Thyroid gland (tissue), 4 donors: ENCODE data around the gene SMIM35. TPM values are rescaled to one million over a fixed set of nuclear protein-coding genes. Genes with fewer than 3 reads are reported as not detected.

Experiments used
- DNase-seq, 2 donors: peaks; one replicate each; pipeline ENCODE4 v3.0.0-alpha.2; 2019
- H3K27ac ChIP-seq, 3 donors: fragments of 200-600 bp; sonication (generic); 1 replicate in 2 of 3; 2 replicates in 1 of 3; pipeline ENCODE4 v1.5.1; 2016 to 2019; ENCODE audit warnings: mild to moderate bottlenecking in 1 of 3, moderate library complexity in 1 of 3
- H3K27me3 ChIP-seq: fragments of 200-600 bp; sonication (generic); one replicate; pipeline ENCODE4 v1.5.1; 2019
- H3K36me3 ChIP-seq, 2 donors: fragments of 200-600 bp; sonication (generic); one replicate each; pipeline ENCODE4 v1.5.1; 2016 to 2019
- H3K4me1 ChIP-seq, 2 donors: fragments of 200-600 bp; sonication (generic); one replicate each; pipeline ENCODE4 v1.5.1; 2017 to 2019
- H3K4me3 ChIP-seq, 3 donors: fragments of 200-600 bp; sonication (generic); replicated peaks in 1 of 3; 1 replicate in 2 of 3; 2 replicates in 1 of 3; pipeline ENCODE4 v1.5.1; 2016; ENCODE audit warnings: mild to moderate bottlenecking in 1 of 3
- H3K9me3 ChIP-seq: fragments of 200-600 bp; sonication (generic); one replicate; pipeline ENCODE4 v1.5.1; 2017
- POLR2A ChIP-seq, 2 donors: fragments of 450-650 bp; IDR thresholded peaks; one replicate each; pipeline ENCODE4 v1.6.1; 2017; ENCODE audit warnings: antibody characterized with exemption in 2 of 2, mild to moderate bottlenecking in 2 of 2, moderate library complexity in 1 of 2
- WGBS, 2 donors: methylation state at CpG; one replicate each; pipeline ENCODE4 v1.1.5; 2017; 5-methylcytosine and 5-hydroxymethylcytosine counted together
- intact Hi-C: fragments of 100-400 bp; cut with DNase I; formaldehyde crosslinking; loops from one replicate; pipeline ENCODE4 v1.15.1; 2023
- total RNA-seq, 4 donors: library from RNA; depleted of rRNA; stranded (reverse); fragments of >200 nt; gene quantifications; one replicate each; pipeline ENCODE4 v1.2.3, GENCODE V29; 2016
- TF ChIP-seq, protein P1 (sequence below), 6 experiments: fragments of 200-600 bp in 3 of 6; fragments of 450-650 bp in 3 of 6; sonication (generic) in 3 of 6; IDR thresholded peaks; one replicate each; pipeline ENCODE4 v1.5.1; 2016 to 2019; ENCODE audit warnings: antibody characterized with exemption in 6 of 6, mild to moderate bottlenecking in 2 of 6, inconsistent platforms in 1 of 6, moderate library complexity in 1 of 6

Gene SMIM35
- total RNA-seq, 4 donors from 2014 or later, result not detected

DNA sequence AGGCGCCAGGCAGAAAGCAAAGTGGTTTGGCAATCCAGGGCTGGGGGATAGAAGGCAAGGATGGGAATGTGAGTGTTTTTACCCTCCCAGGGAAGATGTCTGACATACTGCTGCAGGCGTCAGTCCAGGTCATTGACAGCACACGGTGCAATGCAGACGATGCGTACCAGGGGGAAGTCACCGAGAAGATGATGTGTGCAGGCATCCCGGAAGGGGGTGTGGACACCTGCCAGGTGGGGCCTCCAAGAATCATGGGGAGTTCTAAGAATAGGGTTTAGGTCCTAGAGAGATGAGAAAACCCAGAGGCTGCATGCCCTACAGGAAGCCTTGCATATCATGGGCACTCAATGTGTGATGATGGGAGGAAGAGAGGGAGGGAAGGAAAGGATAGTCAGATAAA, 28.3 kb upstream of the SMIM35 start:
- TF ChIP-seq, protein P1, sequence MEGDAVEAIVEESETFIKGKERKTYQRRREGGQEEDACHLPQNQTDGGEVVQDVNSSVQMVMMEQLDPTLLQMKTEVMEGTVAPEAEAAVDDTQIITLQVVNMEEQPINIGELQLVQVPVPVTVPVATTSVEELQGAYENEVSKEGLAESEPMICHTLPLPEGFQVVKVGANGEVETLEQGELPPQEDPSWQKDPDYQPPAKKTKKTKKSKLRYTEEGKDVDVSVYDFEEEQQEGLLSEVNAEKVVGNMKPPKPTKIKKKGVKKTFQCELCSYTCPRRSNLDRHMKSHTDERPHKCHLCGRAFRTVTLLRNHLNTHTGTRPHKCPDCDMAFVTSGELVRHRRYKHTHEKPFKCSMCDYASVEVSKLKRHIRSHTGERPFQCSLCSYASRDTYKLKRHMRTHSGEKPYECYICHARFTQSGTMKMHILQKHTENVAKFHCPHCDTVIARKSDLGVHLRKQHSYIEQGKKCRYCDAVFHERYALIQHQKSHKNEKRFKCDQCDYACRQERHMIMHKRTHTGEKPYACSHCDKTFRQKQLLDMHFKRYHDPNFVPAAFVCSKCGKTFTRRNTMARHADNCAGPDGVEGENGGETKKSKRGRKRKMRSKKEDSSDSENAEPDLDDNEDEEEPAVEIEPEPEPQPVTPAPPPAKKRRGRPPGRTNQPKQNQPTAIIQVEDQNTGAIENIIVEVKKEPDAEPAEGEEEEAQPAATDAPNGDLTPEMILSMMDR (IDR thresholded peaks at IDR 0.05), result no peak
- no peak for TF ChIP-seq POLR2A (IDR thresholded peaks at IDR 0.05)
- Histone ChIP-seq H3K4me1 (no peaks in the 10 kb centered on the region), H3K4me3 (no peak overlapping the region), H3K27me3 (no peaks in the 10 kb centered on the region), H3K9me3 (no peaks in the 10 kb centered on the region), H3K36me3 (no peaks in the 10 kb centered on the region), H3K27ac (no peak overlapping the region)
- 91 to 95% methylated on average over 7 of the region's 7 CpGs for WGBS, 2 donors
- intact Hi-C loops, result no loop called here
- DNase-seq, result no peak

DNA sequence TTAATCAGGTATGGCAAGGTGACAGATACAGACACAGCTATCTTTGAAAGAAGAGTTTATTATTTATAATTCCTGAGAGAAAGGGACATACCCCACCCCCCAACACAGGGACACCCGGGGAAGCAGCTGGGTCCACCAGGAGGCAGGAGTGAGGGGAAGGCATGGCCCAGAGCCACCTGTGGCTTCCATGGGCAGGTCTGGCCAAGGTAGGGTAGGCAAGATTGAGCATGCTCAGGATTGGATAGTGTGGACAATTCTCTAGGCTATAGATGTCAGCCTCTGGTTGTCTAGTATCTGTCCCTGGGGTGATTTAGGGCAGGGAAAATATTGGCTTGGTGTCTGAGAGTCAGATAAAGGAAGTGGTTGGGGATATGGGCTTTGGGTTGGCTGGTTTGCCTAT, 27.5 kb upstream of the SMIM35 start:
- H3K4me3 ChIP-seq, result no peak overlapping the region
- no peaks in the 10 kb centered on the region for H3K4me1 ChIP-seq
- WGBS, 2 donors, result 63 to 89% methylated on average over 1 of the region's 1 CpG
- H3K27ac ChIP-seq, result no peak overlapping the region
- TF ChIP-seq, protein P1 (IDR thresholded peaks at IDR 0.05), result no peak
- TF ChIP-seq POLR2A (IDR thresholded peaks at IDR 0.05), result no peak
- no peaks in the 10 kb centered on the region for H3K36me3 ChIP-seq
- H3K9me3 ChIP-seq, result no peaks in the 10 kb centered on the region
- intact Hi-C loops, result no loop called here
- no peak for DNase-seq
- H3K27me3 ChIP-seq, result no peaks in the 10 kb centered on the region

DNA sequence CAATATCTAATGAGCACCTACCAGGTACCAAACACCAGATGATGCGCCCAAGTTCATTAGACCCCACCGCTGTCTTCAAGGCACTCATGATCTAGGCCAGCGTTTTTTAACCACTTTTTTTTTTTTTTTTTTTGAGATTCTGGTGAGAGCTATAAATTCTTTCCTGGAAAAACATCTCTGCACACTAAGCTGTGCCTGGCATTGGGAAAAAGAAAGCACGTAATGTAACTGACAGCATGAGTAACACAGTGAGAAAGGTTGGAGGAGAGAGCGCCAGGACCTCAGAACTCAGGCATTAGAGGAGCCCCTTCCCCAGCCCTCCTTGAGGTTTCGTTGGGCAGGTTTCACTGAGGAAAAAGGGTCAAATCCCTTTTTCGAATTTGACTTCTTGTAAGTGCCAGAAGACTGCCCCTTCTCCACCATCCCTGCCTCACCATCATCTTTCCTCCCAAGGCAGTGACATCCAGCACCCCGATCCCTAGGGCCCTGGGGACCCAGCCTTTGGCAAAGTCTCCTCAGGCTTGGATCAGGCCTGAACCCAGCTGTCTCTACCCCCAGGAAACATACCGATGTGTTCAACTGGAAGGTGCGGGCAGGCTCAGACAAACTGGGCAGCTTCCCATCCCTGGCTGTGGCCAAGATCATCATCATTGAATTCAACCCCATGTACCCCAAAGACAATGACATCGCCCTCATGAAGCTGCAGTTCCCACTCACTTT, 26.1 kb upstream of the SMIM35 start:
- Histone ChIP-seq H3K27me3 (no peaks in the 10 kb centered on the region), H3K9me3 (no peaks in the 10 kb centered on the region), H3K27ac (no peak overlapping the region), H3K4me3 (no peak overlapping the region), H3K4me1 (no peaks in the 10 kb centered on the region), H3K36me3 (no peaks in the 10 kb centered on the region)
- WGBS, 2 donors, result 85 to 87% methylated on average over 11 of the region's 11 CpGs
- TF ChIP-seq, protein P1 (IDR thresholded peaks at IDR 0.05), result no peak
- TF ChIP-seq POLR2A (IDR thresholded peaks at IDR 0.05), result no peak
- no peak for DNase-seq
- intact Hi-C loops, result no loop called here

DNA sequence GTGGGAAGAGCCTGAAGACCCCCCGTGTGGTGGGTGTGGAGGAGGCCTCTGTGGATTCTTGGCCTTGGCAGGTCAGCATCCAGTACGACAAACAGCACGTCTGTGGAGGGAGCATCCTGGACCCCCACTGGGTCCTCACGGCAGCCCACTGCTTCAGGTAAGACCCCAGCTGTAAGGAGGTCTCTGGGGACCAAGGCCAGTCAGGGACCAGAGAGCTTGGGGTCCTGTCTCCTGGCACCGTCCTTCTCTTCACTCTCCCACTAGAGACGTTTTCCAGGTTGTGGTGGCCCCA, 24.9 kb upstream of the SMIM35 start:
- Histone ChIP-seq H3K9me3 (no peaks in the 10 kb centered on the region), H3K4me3 (no peak overlapping the region), H3K4me1 (no peaks in the 10 kb centered on the region), H3K36me3 (no peaks in the 10 kb centered on the region), H3K27me3 (no peaks in the 10 kb centered on the region), H3K27ac (no peak overlapping the region)
- no peak for DNase-seq
- WGBS, 2 donors, result 90 to 94% methylated on average over 2 to 4 of the region's 6 CpGs
- intact Hi-C loops, result no loop called here
- TF ChIP-seq POLR2A (IDR thresholded peaks at IDR 0.05), result no peak
- TF ChIP-seq, protein P1 (IDR thresholded peaks at IDR 0.05), result no peak

DNA sequence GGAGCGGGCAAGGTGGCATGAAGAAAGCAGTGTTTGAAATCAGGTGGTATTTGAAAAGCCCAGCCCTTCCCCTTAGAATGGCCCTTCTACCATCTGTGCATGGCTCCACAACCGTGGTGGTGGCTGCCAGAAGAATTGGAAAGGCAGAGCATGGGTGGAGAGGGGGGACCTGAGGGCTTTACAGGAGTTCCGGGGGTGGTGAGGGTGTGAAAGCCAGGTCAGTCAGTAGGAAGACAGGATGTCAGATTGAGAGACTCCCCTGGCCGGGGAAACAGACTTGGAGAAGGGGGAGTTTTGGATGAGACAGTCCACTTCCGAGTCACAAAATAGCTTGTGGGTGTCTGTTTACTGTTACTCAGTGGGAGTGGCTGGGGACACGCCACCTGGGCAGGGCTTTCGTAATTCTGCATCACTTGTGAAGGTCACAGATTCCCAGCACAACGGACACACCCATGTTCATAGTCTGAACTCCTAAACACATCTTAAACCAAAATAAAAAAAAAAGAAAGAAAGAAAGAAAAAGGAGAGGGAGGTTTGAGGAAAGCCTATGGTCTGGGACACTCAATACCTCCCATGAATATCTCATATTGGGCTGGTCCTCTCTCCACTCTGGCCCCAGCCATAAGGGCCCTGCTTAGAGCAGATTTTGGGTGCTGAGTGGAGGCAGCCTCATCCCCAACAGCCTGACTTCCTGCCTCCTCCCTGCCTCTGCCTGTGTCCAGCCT, 24.4 kb upstream of the SMIM35 start:
- H3K36me3 ChIP-seq, result no peaks in the 10 kb centered on the region
- H3K27ac ChIP-seq, result no peak overlapping the region
- intact Hi-C loops, result no loop called here
- no peaks in the 10 kb centered on the region for H3K4me1 ChIP-seq
- WGBS, 2 donors, result 68 to 75% methylated on average over 8 of the region's 8 CpGs
- no peaks in the 10 kb centered on the region for H3K27me3 ChIP-seq
- no peak for DNase-seq
- no peak overlapping the region for H3K4me3 ChIP-seq
- TF ChIP-seq, protein P1 (IDR thresholded peaks at IDR 0.05), result no peak
- TF ChIP-seq POLR2A (IDR thresholded peaks at IDR 0.05), result no peak
- H3K9me3 ChIP-seq, result no peaks in the 10 kb centered on the region
